Mucosa of descending colon (tissue), 3 donors: ENCODE results near the gene DLG2. TPM values are rescaled to one million over a fixed set of nuclear protein-coding genes. Genes with fewer than 3 reads are reported as not detected.

ENCODE experiments used
- ATAC-seq: fragments of 200-7000 bp; cut with Tn5 transposase; one replicate; pipeline ENCODE4 v1.9.1; 2020; ENCODE audit warnings: mild to moderate bottlenecking, moderate library complexity
- DNase-seq, 3 donors: peaks; one replicate each; pipeline ENCODE4 v3.0.0-alpha.2; 2020
- H3K36me3 ChIP-seq: fragments of 200-600 bp; one replicate; pipeline ENCODE4 v1.8.0; 2021; ENCODE audit warnings: low read depth, mild to moderate bottlenecking
- H3K4me1 ChIP-seq: fragments of 200-600 bp; one replicate; pipeline ENCODE4 v1.8.0; 2021; ENCODE audit warnings: low read depth, mild to moderate bottlenecking
- H3K4me3 ChIP-seq: fragments of 200-600 bp; one replicate; pipeline ENCODE4 v1.8.0; 2021; ENCODE audit warnings: mild to moderate bottlenecking
- H3K9me3 ChIP-seq: fragments of 200-600 bp; one replicate; pipeline ENCODE4 v1.8.0; 2021; ENCODE audit warnings: mild to moderate bottlenecking
- CTCF ChIP-seq: fragments of 200-600 bp; IDR thresholded peaks from one replicate; pipeline ENCODE4 v1.8.0; 2022; ENCODE audit warnings: antibody characterized with exemption, mild to moderate bottlenecking
- intact Hi-C, 2 donors: fragments of 100-400 bp; cut with DNase I in 1 of 2; cut with micrococcal nuclease in 1 of 2; formaldehyde crosslinking; loops; one replicate each; pipeline versions ENCODE4 v1.11.0 to v1.11.1; 2022; cut with DNase I, micrococcal nuclease
- total RNA-seq, 3 donors: library from RNA; stranded (reverse); fragmentation: NEBNext Ultra II Directional in 2 of 3; extraction: Animal tissue kit (Norgen Biotek cat#: 25700) in 2 of 3; gene quantifications; one replicate each; pipeline versions ENCODE4 v1.2.1 to v1.2.4, GENCODE V29; 2021 to 2023
- donor health status: DM: no; HTN: no; CAD: no; lungs with moderate emphysema.
- donor health status: DM: no; HTN: no; CAD: no.
- donor health status: DM: no; HTN: yes; CAD: no.

The DLG2 gene
- total RNA-seq, 3 donors from 2014 or later: 2.1 to 11.1 (median 2.4) TPM

GRCh38 chr11:85526564-85526963 is 100.6 kb downstream of the DLG2 start:
- no peak for TF ChIP-seq CTCF
- DNase-seq: no peak
- no peak for ATAC-seq
- Histone ChIP-seq H3K4me3 (no peak overlapping the region), H3K4me1 (no peaks in the 10 kb centered on the region), H3K36me3 (no peaks in the 10 kb centered on the region), H3K9me3 (peaks cover 17% of the 10 kb centered on the region)
- intact Hi-C loops: no loop called here

GRCh38 chr11:85525686-85526085 is 101.5 kb downstream of the DLG2 start:
- ATAC-seq (no peak), DNase-seq (no peak)
- intact Hi-C loops: no loop called here
- Histone ChIP-seq H3K4me1 (no peaks in the 10 kb centered on the region), H3K9me3 (peaks cover 17% of the 10 kb centered on the region), H3K36me3 (no peaks in the 10 kb centered on the region), H3K4me3 (no peak overlapping the region)
- no peak for TF ChIP-seq CTCF

- H3K4me3 ChIP-seq: no peak overlapping the region
- no peak for TF ChIP-seq CTCF
- peaks cover 6% of the 10 kb centered on the region for H3K9me3 ChIP-seq
- DNase-seq (no peak), ATAC-seq (no peak)
- intact Hi-C loops: no loop called here
- no peaks in the 10 kb centered on the region for H3K36me3 ChIP-seq
- no peaks in the 10 kb centered on the region for H3K4me1 ChIP-seq
These were observed 109.9 kb downstream of the DLG2 start for GRCh38 chr11:85517272-85517671.

- Histone ChIP-seq H3K4me3 (no peak overlapping the region), H3K9me3 (no peaks in the 10 kb centered on the region), H3K36me3 (no peaks in the 10 kb centered on the region), H3K4me1 (no peaks in the 10 kb centered on the region)
- no peak for TF ChIP-seq CTCF
- intact Hi-C loops: no loop called here
- DNase-seq (no peak), ATAC-seq (no peak)
These were observed 131.2 kb downstream of the DLG2 start for GRCh38 chr11:85495918-85496317.

- Histone ChIP-seq H3K4me3 (no peak overlapping the region), H3K4me1 (no peaks in the 10 kb centered on the region), H3K9me3 (no peaks in the 10 kb centered on the region), H3K36me3 (no peaks in the 10 kb centered on the region)
- TF ChIP-seq CTCF: no peak
- intact Hi-C loops: no loop called here
- ATAC-seq (no peak), DNase-seq (no peak)
These were observed 132.7 kb downstream of the DLG2 start for GRCh38 chr11:85494396-85494795.

GRCh38 chr11:85485902-85486301 is 141.2 kb downstream of the DLG2 start:
- DNase-seq (no peak), ATAC-seq (no peak)
- peaks cover 25% of the 10 kb centered on the region for H3K9me3 ChIP-seq
- TF ChIP-seq CTCF: no peak
- no peaks in the 10 kb centered on the region for H3K4me1 ChIP-seq
- no peak overlapping the region for H3K4me3 ChIP-seq
- intact Hi-C loops: no loop called here
- H3K36me3 ChIP-seq: no peaks in the 10 kb centered on the region
